DND-41 (cell line): ENCODE measurements around the gene OXNAD1.

Source experiments
- ATAC-seq: fragments of 200-7000 bp; cut with Tn5 transposase; 3 replicates; pipeline ENCODE4 v1.9.1; 2021; ENCODE audit warnings: low read depth; ENCODE audit not compliant: insufficient read depth
- DNase-seq: peaks from one replicate; pipeline ENCODE4 v3.0.0-alpha.2; 2020
- H2AFZ ChIP-seq: 2 replicates; pipeline ENCODE4 v1.6.0; 2012; ENCODE audit warnings: low read depth, low read length
- H3K27ac ChIP-seq: 2 replicates; pipeline ENCODE4 v1.5.1; 2012; ENCODE audit warnings: low read length, inconsistent platforms
- H3K27me3 ChIP-seq: fragments of 200-600 bp; sonication (generic); 2 replicates; pipeline ENCODE4 v1.6.0; 2012; ENCODE audit warnings: low read length, mild to moderate bottlenecking, inconsistent platforms; ENCODE audit not compliant: insufficient read depth, poor library complexity
- H3K36me3 ChIP-seq: 2 replicates; pipeline ENCODE4 v1.5.1; 2012; ENCODE audit warnings: low read length, inconsistent platforms; ENCODE audit not compliant: insufficient read depth
- H3K4me1 ChIP-seq: 2 replicates; pipeline ENCODE4 v1.5.1; 2012; ENCODE audit warnings: mild to moderate bottlenecking, low read length; ENCODE audit not compliant: insufficient read depth
- H3K4me2 ChIP-seq: 2 replicates; pipeline ENCODE4 v1.6.0; 2012; ENCODE audit warnings: mild to moderate bottlenecking, moderate library complexity, low read length, inconsistent platforms; ENCODE audit not compliant: insufficient read depth
- H3K4me3 ChIP-seq, 2 experiments: fragments of 200-600 bp in 1 of 2; shearing (Covaris generic) in 1 of 2; 2 replicates each; pipeline ENCODE4 v1.5.1; 2012 to 2016; ENCODE audit warnings: inconsistent platforms in 2 of 2, low read length in 2 of 2, mild to moderate bottlenecking in 2 of 2, low read depth in 1 of 2, moderate library complexity in 1 of 2
- H3K79me2 ChIP-seq: 2 replicates; pipeline ENCODE4 v1.6.0; 2012; ENCODE audit warnings: low read length, inconsistent platforms; ENCODE audit not compliant: insufficient read depth
- H3K9ac ChIP-seq: 2 replicates; pipeline ENCODE4 v1.6.0; 2012; ENCODE audit warnings: low read depth, mild to moderate bottlenecking, inconsistent platforms, low read length, moderate library complexity
- H3K9me3 ChIP-seq: 2 replicates; pipeline ENCODE4 v1.5.1; 2012; ENCODE audit warnings: low read length, moderate library complexity, mild to moderate bottlenecking, inconsistent platforms; ENCODE audit not compliant: insufficient read depth, severe bottlenecking
- H4K20me1 ChIP-seq: 2 replicates; pipeline ENCODE4 v1.6.0; 2012; ENCODE audit warnings: low read length; ENCODE audit not compliant: insufficient read depth
- EZH2 ChIP-seq: IDR thresholded peaks from 3 replicates; pipeline ENCODE4 v1.6.1; 2012; ENCODE audit warnings: borderline replicate concordance, low read depth, mild to moderate bottlenecking, moderate library complexity, low read length, inconsistent platforms; ENCODE audit not compliant: severe bottlenecking
- TF ChIP-seq, protein P1 (sequence below): IDR thresholded peaks from 2 replicates; pipeline ENCODE4 v1.5.1; 2012; ENCODE audit warnings: borderline replicate concordance, low read length, moderate library complexity, mild to moderate bottlenecking; ENCODE audit not compliant: poor library complexity, severe bottlenecking; ENCODE audit errors: extremely low read depth

OXNAD1 gene

DNA sequence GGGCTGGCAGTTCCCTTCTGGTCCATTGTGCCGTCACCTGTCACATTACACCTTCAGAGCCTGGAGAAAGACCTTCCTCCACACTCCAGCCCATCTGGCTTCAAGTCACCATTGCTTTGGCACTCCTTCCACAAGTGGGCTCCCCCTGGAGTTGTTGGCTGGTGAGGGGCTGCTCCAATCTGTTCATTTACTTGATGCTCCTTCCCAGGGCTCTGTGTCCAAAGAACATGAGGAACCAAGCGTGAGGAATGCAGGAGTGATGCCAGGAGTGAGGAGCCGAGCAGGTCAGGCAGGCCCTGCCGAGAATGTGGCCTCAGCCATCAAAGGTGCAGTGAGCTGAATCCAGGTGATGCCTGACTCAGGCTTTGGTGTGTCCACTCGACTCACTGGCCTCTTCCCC is 57.2 kb downstream of the OXNAD1 start:
- Histone ChIP-seq H3K27ac (peak overlapping the region; percentile 37; the same call in 1 of the 2 replicates), H3K36me3 (peaks cover 95% of the 10 kb centered on the region), H3K27me3 (no peaks in the 10 kb centered on the region), H2AFZ (no peak overlapping the region), H3K9ac (no peak overlapping the region), H4K20me1 (no peaks in the 10 kb centered on the region), H3K4me1 (peaks cover 23% of the 10 kb centered on the region), H3K4me2 (no peak overlapping the region), H3K79me2 (peaks cover 56% of the 10 kb centered on the region), H3K9me3 (no peaks in the 10 kb centered on the region), H3K4me3 (no peak overlapping the region)
- ATAC-seq (no peak), DNase-seq (no peak)
- no peak for TF ChIP-seq EZH2
- TF ChIP-seq, protein P1, sequence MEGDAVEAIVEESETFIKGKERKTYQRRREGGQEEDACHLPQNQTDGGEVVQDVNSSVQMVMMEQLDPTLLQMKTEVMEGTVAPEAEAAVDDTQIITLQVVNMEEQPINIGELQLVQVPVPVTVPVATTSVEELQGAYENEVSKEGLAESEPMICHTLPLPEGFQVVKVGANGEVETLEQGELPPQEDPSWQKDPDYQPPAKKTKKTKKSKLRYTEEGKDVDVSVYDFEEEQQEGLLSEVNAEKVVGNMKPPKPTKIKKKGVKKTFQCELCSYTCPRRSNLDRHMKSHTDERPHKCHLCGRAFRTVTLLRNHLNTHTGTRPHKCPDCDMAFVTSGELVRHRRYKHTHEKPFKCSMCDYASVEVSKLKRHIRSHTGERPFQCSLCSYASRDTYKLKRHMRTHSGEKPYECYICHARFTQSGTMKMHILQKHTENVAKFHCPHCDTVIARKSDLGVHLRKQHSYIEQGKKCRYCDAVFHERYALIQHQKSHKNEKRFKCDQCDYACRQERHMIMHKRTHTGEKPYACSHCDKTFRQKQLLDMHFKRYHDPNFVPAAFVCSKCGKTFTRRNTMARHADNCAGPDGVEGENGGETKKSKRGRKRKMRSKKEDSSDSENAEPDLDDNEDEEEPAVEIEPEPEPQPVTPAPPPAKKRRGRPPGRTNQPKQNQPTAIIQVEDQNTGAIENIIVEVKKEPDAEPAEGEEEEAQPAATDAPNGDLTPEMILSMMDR, result peak; percentile 1

DNA sequence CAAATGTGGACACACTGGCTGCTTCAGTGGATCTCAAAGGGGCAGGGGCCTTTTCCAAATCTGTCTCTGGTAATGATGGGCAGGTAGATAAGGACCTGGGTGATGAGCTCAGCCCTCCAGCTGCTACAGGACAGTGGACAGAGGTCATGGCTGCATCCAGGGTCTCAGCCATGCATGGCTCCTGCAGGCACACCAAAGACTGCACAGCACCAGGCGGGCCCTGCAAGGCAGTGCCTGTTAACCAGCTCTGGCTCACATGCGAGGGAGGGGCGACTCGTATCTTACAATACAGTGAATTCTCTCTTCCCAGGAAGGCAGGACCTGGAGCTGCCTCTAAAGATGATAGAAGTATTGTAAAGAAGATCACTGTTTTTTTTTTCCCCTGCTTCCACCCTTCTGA is 58.7 kb downstream of the OXNAD1 start:
- Histone ChIP-seq H3K27me3 (no peaks in the 10 kb centered on the region), H3K4me3 (no peak overlapping the region), H3K9me3 (no peaks in the 10 kb centered on the region), H3K36me3 (peaks cover 87% of the 10 kb centered on the region), H3K9ac (no peak overlapping the region), H4K20me1 (no peaks in the 10 kb centered on the region), H3K79me2 (peaks cover 51% of the 10 kb centered on the region), H3K4me2 (no peak overlapping the region), H3K4me1 (peaks cover 11% of the 10 kb centered on the region), H3K27ac (0 out of 2 replicates have a peak overlapping the region, but pooled peaks have one; percentile 13), H2AFZ (no peak overlapping the region)
- TF ChIP-seq EZH2, result no peak
- TF ChIP-seq, protein P1, result no peak
- ATAC-seq, result no peak
- peak; percentile 1 for DNase-seq

DNA sequence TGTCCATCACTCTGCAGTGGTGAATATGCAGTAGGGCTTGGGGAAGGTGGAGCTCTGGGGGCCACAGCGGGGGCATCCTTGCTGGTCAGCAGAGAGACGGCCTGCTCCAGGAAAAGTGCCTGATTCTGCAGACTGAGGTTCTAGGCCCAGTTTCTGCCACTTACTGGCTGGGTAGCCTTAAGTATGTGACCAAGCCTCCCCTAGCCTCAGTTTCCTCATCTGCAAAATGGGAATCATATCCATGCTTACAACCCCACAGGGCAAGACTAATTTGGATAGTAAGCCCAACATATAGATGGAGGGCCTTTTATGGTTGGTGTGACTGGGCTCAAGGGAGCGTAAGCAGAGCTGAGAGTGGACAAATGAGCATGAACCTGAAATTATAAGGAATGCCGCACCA is 60.8 kb downstream of the OXNAD1 start:
- peaks cover 38% of the 10 kb centered on the region for H3K79me2 ChIP-seq
- ATAC-seq (no peak), DNase-seq (peak; percentile 1)
- H3K4me2 ChIP-seq, result no peak overlapping the region
- peaks cover 84% of the 10 kb centered on the region for H3K36me3 ChIP-seq
- H4K20me1 ChIP-seq, result no peaks in the 10 kb centered on the region
- H3K27me3 ChIP-seq, result no peaks in the 10 kb centered on the region
- peak overlapping the region; percentile 32; the same call in 1 of the 2 replicates for H3K27ac ChIP-seq
- no peak overlapping the region for H2AFZ ChIP-seq
- H3K4me3 ChIP-seq, result no peak overlapping the region
- H3K4me1 ChIP-seq, result no peaks in the 10 kb centered on the region
- TF ChIP-seq, protein P1, result no peak
- no peak for TF ChIP-seq EZH2
- no peak overlapping the region for H3K9ac ChIP-seq
- H3K9me3 ChIP-seq, result no peaks in the 10 kb centered on the region

DNA sequence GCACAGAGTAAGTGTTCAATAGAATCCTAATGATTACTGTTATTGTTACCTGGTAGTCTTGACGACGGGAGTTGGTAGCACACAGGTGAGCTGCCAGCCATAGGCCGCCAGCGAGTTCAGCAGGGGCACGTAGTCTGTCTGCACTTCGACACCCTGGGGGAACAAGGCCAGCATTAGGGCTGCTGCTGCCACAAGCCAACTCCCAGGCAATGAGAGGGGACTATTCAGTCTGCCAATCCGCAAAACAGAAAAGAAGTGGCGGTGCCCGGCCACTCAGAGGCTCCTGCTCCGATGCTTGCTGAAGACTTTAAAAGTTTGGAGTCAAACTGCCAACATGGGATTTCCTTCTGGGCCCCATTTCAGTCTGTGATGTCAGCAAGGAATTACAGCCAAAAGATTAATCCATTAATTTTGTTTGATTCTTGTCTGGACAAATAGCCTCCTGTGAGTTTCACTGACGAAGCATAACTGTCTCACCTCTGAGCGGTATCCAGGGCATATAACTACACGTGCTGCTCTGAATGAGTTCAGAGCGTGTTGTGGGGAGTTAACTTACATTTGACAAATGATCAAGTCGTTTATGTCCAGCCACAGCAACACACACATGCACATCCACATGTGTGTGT is 61.8 kb downstream of the OXNAD1 start:
- Histone ChIP-seq H3K4me2 (no peak overlapping the region), H3K4me3 (no peak overlapping the region), H3K36me3 (peaks cover 84% of the 10 kb centered on the region), H3K9ac (no peak overlapping the region), H4K20me1 (no peaks in the 10 kb centered on the region), H3K4me1 (no peaks in the 10 kb centered on the region), H3K79me2 (peaks cover 36% of the 10 kb centered on the region), H3K27me3 (no peaks in the 10 kb centered on the region), H3K9me3 (peaks cover 5% of the 10 kb centered on the region), H3K27ac (peak overlapping the region; percentile 11; the same call in 1 of the 2 replicates), H2AFZ (no peak overlapping the region)
- no peak for ATAC-seq
- TF ChIP-seq, protein P1, result no peak
- TF ChIP-seq EZH2, result no peak
- DNase-seq, result no peak
